GM19467 (cell line): ENCODE results near the gene PDE3B.
A peak's percentile ranks its signal among the peaks of the same experiment; 100 is the strongest.
"Not testable (repeated sequence)": the region's sequence is repeated elsewhere in the genome, so short reads cannot be mapped to it uniquely, and the experiment has no call there.

Source experiments
- ATAC-seq: cut with Tn5 transposase; IDR thresholded peaks from one replicate; pipeline ENCODE4 v1.9.1; 2021; ENCODE audit warnings: mild to moderate bottlenecking, moderate library complexity; ENCODE audit not compliant: unreplicated experiment

The PDE3B gene

GRCh38 chr11:14742849-14743559, 99.4 kb downstream of the PDE3B start:
- no peak for ATAC-seq

- ATAC-seq: not testable (repeated sequence)
Observed at GRCh38 chr11:14743667-14744066, 100.1 kb downstream of the PDE3B start.

- ATAC-seq: no peak
Observed at GRCh38 chr11:14746857-14747395, 103.3 kb downstream of the PDE3B start.

GRCh38 chr11:14748090-14748489, 104.5 kb downstream of the PDE3B start:
- ATAC-seq: no peak

- ATAC-seq: no peak
Observed at GRCh38 chr11:14750911-14751310, 107.3 kb downstream of the PDE3B start.

- ATAC-seq: no peak
Observed at GRCh38 chr11:14751975-14752407, 108.4 kb downstream of the PDE3B start.

GRCh38 chr11:14755140-14755539, 111.5 kb downstream of the PDE3B start:
- ATAC-seq: no peak

GRCh38 chr11:14756349-14756748, 112.7 kb downstream of the PDE3B start:
- no peak for ATAC-seq

GRCh38 chr11:14759300-14760012, 115.9 kb downstream of the PDE3B start:
- ATAC-seq: not testable (repeated sequence)

- no peak for ATAC-seq
Observed at GRCh38 chr11:14764179-14764578, 120.6 kb downstream of the PDE3B start.

- peak; percentile 91 for ATAC-seq
Observed at GRCh38 chr11:14764579-14765527, 121.2 kb downstream of the PDE3B start.

GRCh38 chr11:14766585-14766984, 123.0 kb downstream of the PDE3B start:
- ATAC-seq: no peak

- ATAC-seq: peak; percentile 48
Observed at GRCh38 chr11:14768526-14769188, 125.1 kb downstream of the PDE3B start.

GRCh38 chr11:14773755-14774154, 130.2 kb downstream of the PDE3B start:
- no peak for ATAC-seq

GRCh38 chr11:14774721-14775120, 131.1 kb downstream of the PDE3B start:
- ATAC-seq: no peak

- ATAC-seq: no peak
Observed at GRCh38 chr11:14775897-14776296, 132.3 kb downstream of the PDE3B start.

GRCh38 chr11:14778460-14778859, 134.9 kb downstream of the PDE3B start:
- not testable (repeated sequence) for ATAC-seq

GRCh38 chr11:14783788-14784187, 140.2 kb downstream of the PDE3B start:
- ATAC-seq: no peak

- ATAC-seq: no peak
Observed at GRCh38 chr11:14784230-14784629, 140.6 kb downstream of the PDE3B start.

- ATAC-seq: no peak
Observed at GRCh38 chr11:14789879-14790484, 146.4 kb downstream of the PDE3B start.
